DOHH2 (cell line): ENCODE results near the gene NOD2.
A peak's percentile ranks its signal among the peaks of the same experiment; 100 is the strongest.

Experiments
- H3F3A ChIP-seq: fragments of 200-600 bp; sonication (generic), shearing (Covaris generic); 2 replicates; pipeline ENCODE4 v1.6.0; 2016; ENCODE audit warnings: antibody characterized with exemption, mild to moderate bottlenecking; ENCODE audit not compliant: control insufficient read depth, insufficient read depth
- H3K27ac ChIP-seq: fragments of 200-600 bp; sonication (generic); 2 replicates; pipeline ENCODE4 v1.5.1; 2014; ENCODE audit warnings: low read depth, mild to moderate bottlenecking, low read length, moderate library complexity
- H3K27me3 ChIP-seq: fragments of 200-600 bp; sonication (generic); 2 replicates; pipeline ENCODE4 v1.6.1; 2014; ENCODE audit warnings: mild to moderate bottlenecking, low read length, mixed read lengths; ENCODE audit not compliant: control insufficient read depth
- H3K36me3 ChIP-seq: fragments of 200-600 bp; sonication (generic); 2 replicates; pipeline ENCODE4 v1.6.1; 2014; ENCODE audit warnings: mild to moderate bottlenecking, low read length, moderate library complexity, mixed read lengths; ENCODE audit not compliant: control insufficient read depth
- H3K4me1 ChIP-seq: fragments of 200-600 bp; sonication (generic); 2 replicates; pipeline ENCODE4 v1.6.1; 2014; ENCODE audit warnings: mild to moderate bottlenecking, low read length, mixed read lengths; ENCODE audit not compliant: control insufficient read depth
- H3K4me2 ChIP-seq: fragments of 200-600 bp; sonication (generic); 2 replicates; pipeline ENCODE4 v1.6.0; 2014; ENCODE audit warnings: mild to moderate bottlenecking, low read length, moderate library complexity
- H3K4me3 ChIP-seq: fragments of 200-600 bp; sonication (generic); 2 replicates; pipeline ENCODE4 v1.5.1; 2014; ENCODE audit warnings: mild to moderate bottlenecking, low read length, mixed read lengths
- H3K79me2 ChIP-seq: fragments of 200-600 bp; sonication (generic); 2 replicates; pipeline ENCODE4 v1.6.1; 2014; ENCODE audit warnings: mild to moderate bottlenecking, low read length, mixed read lengths; ENCODE audit not compliant: control insufficient read depth
- H3K9me2 ChIP-seq: fragments of 200-600 bp; sonication (generic); replicated peaks from 2 replicates; pipeline ENCODE4 v1.6.1; 2014; ENCODE audit warnings: mild to moderate bottlenecking, low read length, mixed read lengths; ENCODE audit not compliant: control insufficient read depth
- H3K9me3 ChIP-seq: fragments of 200-600 bp; sonication (generic); 2 replicates; pipeline ENCODE4 v1.6.1; 2014; ENCODE audit warnings: antibody characterized with exemption, low read length, mixed read lengths; ENCODE audit not compliant: control insufficient read depth, insufficient read depth
- H4K20me1 ChIP-seq: fragments of 200-600 bp; sonication (generic); 2 replicates; pipeline ENCODE4 v1.6.0; 2014; ENCODE audit warnings: low read depth, mild to moderate bottlenecking, antibody characterized with exemption, low read length, moderate library complexity; ENCODE audit not compliant: control insufficient read depth, insufficient read depth
- CTCF ChIP-seq: fragments of 200-600 bp; sonication (generic); IDR thresholded peaks from one replicate; pipeline ENCODE4 v1.5.1; 2014; ENCODE audit warnings: antibody characterized with exemption, mild to moderate bottlenecking, low read depth, low read length; ENCODE audit not compliant: poor library complexity, severe bottlenecking
- EZH2phosphoT487 ChIP-seq: fragments of 200-600 bp; sonication (generic); IDR thresholded peaks from 2 replicates; pipeline ENCODE4 v1.6.1; 2017; ENCODE audit warnings: borderline replicate concordance, mild to moderate bottlenecking, antibody characterized with exemption, low read length, moderate library complexity, mixed read lengths

NOD2 gene

GRCh38 chr16:50745940-50746339 is 52.5 kb downstream of the NOD2 start:
- TF ChIP-seq EZH2phosphoT487, result no peak
- TF ChIP-seq CTCF, result no peak
- Histone ChIP-seq H3K4me2 (no peak overlapping the region), H3K27me3 (no peaks in the 10 kb centered on the region)

DNA sequence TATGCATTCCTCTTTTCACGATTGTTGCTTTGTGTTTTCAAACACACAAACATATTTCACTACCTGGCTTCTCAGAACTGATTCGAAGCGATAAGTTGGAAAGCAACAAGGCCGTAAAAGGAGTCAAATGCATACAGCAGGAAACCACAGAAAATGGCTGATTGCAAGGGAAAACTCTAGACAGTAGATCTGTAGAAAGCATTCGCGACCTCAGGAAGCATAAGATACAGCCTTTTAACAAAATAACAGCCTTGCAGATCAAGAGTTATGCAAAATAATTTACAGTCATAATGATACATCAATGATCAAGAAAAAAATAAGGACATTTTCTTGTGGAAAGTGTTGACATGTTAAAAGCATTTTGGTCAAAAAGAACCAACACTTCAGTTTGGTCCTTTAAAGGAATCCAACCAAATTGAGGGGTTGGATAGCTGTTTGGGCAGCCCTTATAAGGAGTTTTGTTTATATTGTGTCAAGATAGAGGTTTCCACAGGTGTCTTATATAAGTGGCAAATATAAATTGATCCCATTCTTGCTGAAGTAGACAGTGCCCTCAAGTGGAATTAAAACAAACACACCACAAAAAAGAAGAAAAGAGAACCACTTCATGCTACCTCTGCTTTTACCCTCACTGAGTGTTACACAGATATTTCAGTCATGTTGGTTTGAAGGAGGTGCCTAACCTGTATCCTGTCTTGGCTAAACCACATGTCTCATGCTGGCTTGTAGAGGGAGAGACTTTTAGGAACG is 54.0 kb downstream of the NOD2 start:
- Histone ChIP-seq H3K36me3 (peaks cover 3% of the 10 kb centered on the region; the same call in 1 of the 2 replicates), H3K9me3 (no peaks in the 10 kb centered on the region), H4K20me1 (no peaks in the 10 kb centered on the region), H3K79me2 (no peaks in the 10 kb centered on the region), H3K27me3 (no peaks in the 10 kb centered on the region), H3K4me2 (no peak overlapping the region), H3F3A (no peaks in the 10 kb centered on the region), H3K4me1 (peaks cover 27% of the 10 kb centered on the region), H3K27ac (no peak overlapping the region), H3K9me2 (no peaks in the 10 kb centered on the region), H3K4me3 (no peak overlapping the region)
- TF ChIP-seq CTCF, result peak; percentile 41
- no peak for TF ChIP-seq EZH2phosphoT487

More at GRCh38 chr16:50745940-50746339, 52.5 kb downstream of the NOD2 start:
- Histone ChIP-seq H3K27ac (no peak overlapping the region), H4K20me1 (no peaks in the 10 kb centered on the region), H3F3A (no peaks in the 10 kb centered on the region), H3K9me3 (no peaks in the 10 kb centered on the region), H3K36me3 (peaks cover 3% of the 10 kb centered on the region; the same call in 1 of the 2 replicates), H3K4me3 (no peak overlapping the region), H3K79me2 (no peaks in the 10 kb centered on the region), H3K4me1 (peaks cover 32% of the 10 kb centered on the region), H3K9me2 (no peaks in the 10 kb centered on the region)

GRCh38 chr16:50751528-50751927 is 58.1 kb downstream of the NOD2 start:
- H3K36me3 ChIP-seq, result peaks cover 8% of the 10 kb centered on the region; the same call in 1 of the 2 replicates
- H3K4me2 ChIP-seq, result no peak overlapping the region
- no peaks in the 10 kb centered on the region for H4K20me1 ChIP-seq
- TF ChIP-seq EZH2phosphoT487, result no peak
- TF ChIP-seq CTCF, result no peak
- no peaks in the 10 kb centered on the region for H3F3A ChIP-seq
- no peaks in the 10 kb centered on the region for H3K79me2 ChIP-seq
- H3K27ac ChIP-seq, result no peak overlapping the region
- no peak overlapping the region for H3K4me3 ChIP-seq
- H3K9me3 ChIP-seq, result no peaks in the 10 kb centered on the region
- H3K9me2 ChIP-seq, result no peaks in the 10 kb centered on the region
- no peaks in the 10 kb centered on the region for H3K27me3 ChIP-seq
- H3K4me1 ChIP-seq, result peaks cover 4% of the 10 kb centered on the region
